Mucosa of gallbladder (tissue), 1 donor: ENCODE data around the gene GZMM. TPM values are rescaled to one million over a fixed set of nuclear protein-coding genes. Genes with fewer than 3 reads are reported as not detected.
A peak's percentile ranks its signal among the peaks of the same experiment; 100 is the strongest.

Source experiments
- DNase-seq: peaks from one replicate; pipeline ENCODE4 v3.0.0-alpha.2; 2020; ENCODE audit warnings: low spot score
- total RNA-seq: library from RNA; stranded (reverse); gene quantifications from one replicate; pipeline ENCODE4 v1.2.1, GENCODE V29; 2021
- donor health status: DM: no; HTN: no; CAD: no.

GZMM gene
- total RNA-seq = 2.7 TPM

DNA sequence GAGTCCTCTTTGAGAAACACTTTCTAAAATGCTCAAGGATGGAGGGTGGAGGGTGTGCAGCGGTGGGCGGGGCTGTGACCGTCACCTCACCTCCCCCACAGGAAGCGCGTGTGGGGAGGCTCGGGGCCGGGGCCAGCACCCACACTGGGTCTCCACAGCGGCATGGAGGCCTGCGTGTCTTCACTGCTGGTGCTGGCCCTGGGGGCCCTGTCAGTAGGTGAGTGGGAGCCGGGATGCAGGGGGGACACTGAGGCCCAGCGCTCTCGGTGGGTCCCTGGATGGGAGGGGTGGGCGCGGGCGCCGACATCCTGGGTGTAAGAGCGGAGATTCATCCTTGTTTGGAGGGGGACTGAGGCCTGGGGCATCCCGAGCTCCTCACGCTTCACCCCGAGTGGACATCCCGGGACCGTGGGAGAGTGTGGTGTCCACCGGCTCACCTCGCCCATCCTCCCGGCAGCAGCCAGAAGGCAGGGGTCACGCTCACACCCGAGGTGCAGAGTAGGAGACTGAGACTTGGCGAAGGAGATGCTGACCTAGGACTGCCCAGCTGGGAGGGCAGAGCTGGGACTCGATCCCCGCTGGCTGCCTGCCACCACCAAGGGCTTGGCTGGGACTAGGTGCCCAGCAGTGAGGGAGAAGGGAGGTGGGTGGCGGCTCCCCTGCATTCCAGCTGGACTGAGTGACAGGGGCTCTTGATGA, at the start of gene GZMM:
Gene GZMM, plus strand, starts transcription at position 144 of the 699 bp plus-strand sequence. Its CDS starts 19 bp downstream, at position 163.
- no peak for DNase-seq

DNA sequence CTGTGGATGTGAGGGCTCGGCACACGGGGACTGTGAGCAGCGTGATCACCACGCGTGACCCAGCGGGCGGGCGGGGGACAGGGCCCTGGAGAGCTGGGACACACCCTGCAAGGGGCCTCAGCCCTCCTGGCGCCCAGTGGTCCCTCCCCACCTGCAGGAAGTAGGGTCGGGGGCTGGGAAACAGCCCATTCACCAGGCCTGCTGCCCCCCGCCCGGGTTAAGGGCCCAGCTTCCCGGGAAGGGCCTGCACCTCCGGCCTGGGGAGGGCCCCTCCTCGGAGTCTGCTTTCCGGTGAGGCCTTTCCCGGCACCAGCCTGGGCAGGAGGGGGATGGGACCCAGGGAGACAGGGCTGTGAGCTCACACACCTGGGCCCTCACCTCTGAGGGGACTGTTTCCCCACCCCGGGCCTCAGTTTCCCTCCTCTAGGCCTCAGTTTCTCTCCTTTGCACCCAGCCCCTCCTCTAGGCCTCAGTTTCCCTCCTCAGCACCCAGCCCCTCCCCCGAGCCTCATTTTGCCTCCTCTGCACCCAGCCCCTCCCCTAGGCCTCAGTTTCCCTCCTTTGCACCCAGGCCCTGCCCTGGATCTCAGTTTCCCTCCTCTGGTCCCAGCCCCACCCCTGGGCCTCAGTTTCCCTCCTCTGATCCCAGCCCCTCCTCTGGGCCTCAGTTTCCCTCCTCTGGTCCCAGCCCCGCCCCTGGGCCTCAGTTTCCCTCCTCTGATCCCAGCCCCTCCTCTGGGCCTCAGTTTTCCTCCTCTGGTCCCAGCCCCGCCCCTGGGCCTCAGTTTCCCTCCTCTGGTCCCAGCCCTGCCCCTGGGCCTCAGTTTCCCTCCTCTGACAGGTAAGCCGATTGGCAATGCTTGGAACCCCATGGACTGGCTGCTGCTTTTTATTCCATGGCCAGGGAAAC, 49.4 kb upstream of the GZMM start:
- DNase-seq = no peak

- no peak for DNase-seq
Observed at GRCh38 chr19:495081-495401, 48.8 kb upstream of the GZMM start.

- no peak for DNase-seq
Observed at GRCh38 chr19:495402-496111, 48.3 kb upstream of the GZMM start.

DNA sequence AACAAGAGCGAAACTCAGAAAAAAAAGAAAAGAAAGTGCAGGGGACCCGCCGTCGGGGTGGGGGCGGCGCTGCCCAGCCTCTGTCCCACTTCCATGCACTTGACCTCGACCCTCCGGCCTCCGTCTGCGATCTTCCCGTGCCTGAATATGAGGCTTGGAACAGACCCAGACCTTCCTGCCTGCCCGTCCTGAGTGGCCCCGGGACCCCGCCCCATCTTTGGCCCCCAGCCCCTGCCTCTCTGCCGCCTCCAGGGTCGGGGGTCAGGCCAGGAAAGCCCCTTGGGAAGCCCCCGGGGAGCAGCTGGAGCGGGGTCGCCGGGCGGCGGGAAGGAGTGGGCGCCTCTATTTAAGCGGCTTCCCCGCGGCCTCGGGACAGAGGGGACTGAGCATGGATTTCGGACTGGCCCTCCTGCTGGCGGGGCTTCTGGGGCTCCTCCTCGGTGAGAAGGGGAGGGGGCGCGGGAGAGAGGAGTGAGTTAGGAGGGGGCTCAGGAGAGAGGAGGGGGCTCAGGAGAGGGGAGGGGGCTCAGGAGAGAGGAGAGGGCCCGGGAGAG, 47.7 kb upstream of the GZMM start, which contains the start of gene MADCAM1:
Gene MADCAM1, plus strand, starts transcription at position 375 of the 554 bp plus-strand sequence. Its CDS starts 14 bp downstream, at position 389.
- no peak for DNase-seq

GRCh38 chr19:496986-497385, 46.9 kb upstream of the GZMM start:
- DNase-seq = no peak

DNA sequence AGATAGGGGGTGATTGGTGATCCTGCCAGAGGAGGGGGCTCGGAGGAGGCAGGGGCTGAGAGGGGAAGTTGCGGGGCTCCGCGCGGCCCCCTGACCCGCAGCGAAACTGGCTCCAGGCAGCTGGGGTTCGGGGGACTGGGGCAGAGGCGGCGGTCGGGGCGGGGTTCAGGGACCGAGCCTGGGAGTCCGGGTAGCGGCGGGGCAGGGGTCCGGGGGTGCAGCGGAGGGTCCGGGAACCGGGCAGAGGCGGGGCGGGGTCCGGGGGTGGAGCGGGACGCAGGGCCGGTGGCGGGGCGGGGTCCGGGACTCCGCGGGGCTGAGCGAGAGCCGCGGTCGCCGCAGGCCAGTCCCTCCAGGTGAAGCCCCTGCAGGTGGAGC, 46.4 kb upstream of the GZMM start:
- no peak for DNase-seq

DNA sequence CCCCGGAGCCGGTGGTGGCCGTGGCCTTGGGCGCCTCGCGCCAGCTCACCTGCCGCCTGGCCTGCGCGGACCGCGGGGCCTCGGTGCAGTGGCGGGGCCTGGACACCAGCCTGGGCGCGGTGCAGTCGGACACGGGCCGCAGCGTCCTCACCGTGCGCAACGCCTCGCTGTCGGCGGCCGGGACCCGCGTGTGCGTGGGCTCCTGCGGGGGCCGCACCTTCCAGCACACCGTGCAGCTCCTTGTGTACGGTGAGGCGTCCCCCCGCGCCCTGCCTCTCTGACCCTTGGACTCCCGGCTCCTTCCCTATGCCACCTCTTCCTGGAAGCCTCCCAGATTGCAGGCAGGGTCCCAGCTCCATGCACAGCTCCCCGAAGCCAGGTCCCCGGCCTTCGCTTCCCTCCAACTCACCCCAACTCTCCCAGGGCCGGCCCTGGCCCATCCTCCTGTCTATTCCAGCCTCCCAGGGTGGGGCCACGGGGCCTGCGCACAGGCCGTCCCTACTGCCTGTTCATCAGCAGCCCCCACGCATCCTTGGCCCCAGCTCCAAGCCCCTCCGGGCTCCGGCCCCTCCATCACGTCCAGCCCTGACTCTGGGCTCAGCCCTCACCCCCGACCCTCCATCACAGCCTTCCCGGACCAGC, 45.9 kb upstream of the GZMM start:
- DNase-seq = no peak

DNA sequence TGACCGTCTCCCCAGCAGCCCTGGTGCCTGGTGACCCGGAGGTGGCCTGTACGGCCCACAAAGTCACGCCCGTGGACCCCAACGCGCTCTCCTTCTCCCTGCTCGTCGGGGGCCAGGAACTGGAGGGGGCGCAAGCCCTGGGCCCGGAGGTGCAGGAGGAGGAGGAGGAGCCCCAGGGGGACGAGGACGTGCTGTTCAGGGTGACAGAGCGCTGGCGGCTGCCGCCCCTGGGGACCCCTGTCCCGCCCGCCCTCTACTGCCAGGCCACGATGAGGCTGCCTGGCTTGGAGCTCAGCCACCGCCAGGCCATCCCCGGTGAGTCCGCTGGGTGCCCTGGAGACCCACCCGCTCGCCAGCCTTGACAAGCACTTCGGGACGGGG, 45.4 kb upstream of the GZMM start:
- DNase-seq = no peak

DNA sequence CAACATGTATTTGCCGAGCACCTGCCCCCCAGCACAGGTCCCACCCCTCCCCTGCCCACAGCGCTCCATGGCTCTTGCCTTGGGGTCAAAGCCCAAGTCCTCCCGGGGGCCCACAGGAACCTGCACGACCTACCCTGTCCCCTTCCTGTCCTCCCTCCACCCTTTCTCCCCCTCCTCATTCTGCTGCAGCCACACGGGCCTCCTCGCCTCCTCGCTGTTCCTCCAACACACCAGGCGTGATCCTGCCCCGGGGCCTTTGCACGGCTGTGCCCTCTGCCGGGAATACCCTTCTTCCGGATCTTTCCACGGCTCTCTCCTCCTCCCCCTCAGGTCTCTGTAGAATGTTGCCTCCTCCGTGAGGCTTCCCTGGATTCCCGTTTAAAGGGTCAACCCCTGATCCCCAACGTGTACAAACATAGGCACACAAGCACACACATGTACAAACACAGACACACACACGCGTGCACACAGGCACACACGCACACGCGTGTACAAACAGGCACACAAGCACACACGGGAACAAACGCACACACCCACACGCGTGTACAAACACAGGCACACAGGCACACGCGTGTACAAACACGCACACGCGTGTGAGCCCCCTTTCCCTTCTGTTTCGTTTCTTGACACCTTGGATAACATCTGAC, 44.8 kb upstream of the GZMM start:
- DNase-seq = no peak

DNA sequence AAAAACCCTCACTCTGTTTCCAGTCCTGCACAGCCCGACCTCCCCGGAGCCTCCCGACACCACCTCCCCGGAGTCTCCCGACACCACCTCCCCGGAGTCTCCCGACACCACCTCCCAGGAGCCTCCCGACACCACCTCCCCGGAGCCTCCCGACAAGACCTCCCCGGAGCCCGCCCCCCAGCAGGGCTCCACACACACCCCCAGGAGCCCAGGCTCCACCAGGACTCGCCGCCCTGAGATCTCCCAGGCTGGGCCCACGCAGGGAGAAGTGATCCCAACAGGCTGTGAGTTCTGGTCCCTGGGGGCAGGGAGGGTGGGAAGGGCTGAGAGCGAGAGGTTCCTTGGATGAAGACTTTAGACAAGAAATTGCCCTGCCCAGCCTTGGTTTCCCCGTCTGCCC, 42.2 kb upstream of the GZMM start:
- DNase-seq = no peak

DNA sequence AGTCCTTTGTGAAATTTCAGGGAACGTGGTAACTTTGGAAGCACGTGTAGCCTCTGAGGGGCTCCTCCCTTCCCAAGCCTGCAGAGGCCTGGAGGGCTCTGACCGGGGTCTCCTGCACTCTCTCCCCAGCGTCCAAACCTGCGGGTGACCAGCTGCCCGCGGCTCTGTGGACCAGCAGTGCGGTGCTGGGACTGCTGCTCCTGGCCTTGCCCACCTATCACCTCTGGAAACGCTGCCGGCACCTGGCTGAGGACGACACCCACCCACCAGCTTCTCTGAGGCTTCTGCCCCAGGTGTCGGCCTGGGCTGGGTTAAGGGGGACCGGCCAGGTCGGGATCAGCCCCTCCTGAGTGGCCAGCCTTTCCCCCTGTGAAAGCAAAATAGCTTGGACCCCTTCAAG, 39.2 kb upstream of the GZMM start:
- DNase-seq = no peak

DNA sequence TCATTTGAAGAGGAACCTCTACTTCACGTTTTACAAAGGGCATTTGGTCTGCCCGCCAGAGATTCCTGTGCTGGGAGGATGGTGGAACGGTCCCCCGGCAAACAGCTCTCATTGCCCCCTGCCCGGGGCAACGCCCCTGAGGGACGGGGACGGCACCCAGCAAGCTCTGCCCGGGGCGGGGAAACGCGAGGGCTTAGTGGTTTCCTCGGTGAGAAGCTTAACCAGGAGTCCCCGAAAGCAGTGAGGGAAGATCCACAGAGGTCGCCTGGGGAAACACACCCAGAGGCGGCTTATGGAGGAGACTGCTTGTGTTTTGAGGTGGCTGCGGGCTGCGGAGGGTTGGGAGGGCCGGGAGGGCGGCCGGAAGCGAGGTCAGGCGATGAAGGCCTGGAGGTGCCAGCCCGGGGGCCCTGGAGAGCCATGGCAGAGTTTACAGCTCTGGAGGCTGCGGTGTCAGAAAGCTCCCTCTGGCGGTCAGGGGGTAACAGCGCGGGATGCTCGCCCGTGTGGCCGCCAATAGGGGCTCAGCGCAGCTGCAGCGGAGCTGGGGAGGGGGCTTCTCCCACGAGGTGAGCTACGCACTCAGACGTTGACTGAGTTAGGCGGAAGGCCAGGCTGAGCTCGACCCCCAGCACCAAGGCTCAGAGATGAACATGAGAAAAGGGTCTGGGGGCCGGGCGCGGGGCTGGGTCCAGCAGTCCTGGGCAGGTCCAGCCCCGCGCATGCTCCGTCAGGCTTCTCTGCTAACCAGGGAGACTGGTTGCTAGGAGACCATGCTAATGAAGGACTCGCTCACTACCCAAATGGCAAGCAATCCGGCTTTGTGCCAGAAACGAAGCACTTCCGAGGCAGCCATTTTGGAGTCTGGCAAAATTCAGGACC, 37.2 kb upstream of the GZMM start:
- peak; percentile 99 for DNase-seq

- peak; percentile 67 for DNase-seq
Observed at GRCh38 chr19:507286-508203, 36.3 kb upstream of the GZMM start, which contains the start of gene TPGS1. Gene TPGS1, plus strand, starts transcription at chr19:507497. Its CDS starts 10 bp downstream, at chr19:507507.

DNA sequence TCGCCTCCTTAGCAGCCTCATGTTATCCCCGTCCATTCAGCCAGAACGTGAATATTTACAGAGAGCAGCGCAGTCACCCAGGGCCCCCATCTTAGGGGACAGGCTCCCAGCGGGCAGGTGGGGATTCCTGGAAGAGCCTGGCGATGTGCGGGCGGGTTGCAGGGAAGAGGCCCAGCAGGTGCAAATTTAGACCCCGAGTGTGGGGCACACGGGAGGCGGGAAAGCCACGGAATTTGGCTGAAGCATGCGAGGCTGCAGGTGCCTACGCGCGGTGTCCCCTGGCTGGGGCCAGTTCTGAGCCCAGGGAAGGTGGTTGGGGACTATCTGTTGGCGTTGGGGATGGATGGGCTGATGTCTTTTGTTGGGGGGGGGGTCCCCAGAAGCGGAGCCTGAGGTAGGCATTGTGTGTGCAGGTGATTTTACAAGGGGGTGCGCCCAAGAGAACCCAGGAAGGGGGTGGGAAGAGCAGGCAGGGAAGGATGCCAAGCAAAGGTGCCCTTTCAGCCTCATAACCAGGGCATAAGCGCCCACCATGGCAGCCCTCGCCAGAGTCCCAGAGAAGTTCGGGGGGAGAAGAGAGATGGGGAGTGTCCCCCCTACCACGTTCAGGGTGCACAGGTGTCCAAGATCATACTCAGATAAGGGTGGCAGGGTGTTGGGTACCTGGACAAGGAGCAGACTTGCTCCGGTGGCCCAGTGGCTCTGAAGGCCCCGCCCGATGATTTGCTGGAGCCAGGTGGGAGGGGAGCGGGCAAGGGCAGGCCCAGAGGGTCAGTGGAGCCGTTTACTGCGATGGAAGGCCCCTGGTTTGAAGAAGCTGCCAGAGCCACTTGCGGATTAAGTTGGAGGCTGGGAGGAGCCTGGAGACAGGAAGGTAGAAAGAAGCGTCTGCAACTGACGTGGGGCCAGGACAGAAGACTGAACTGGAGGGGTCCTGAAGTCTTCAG, 35.4 kb upstream of the GZMM start:
- no peak for DNase-seq

DNA sequence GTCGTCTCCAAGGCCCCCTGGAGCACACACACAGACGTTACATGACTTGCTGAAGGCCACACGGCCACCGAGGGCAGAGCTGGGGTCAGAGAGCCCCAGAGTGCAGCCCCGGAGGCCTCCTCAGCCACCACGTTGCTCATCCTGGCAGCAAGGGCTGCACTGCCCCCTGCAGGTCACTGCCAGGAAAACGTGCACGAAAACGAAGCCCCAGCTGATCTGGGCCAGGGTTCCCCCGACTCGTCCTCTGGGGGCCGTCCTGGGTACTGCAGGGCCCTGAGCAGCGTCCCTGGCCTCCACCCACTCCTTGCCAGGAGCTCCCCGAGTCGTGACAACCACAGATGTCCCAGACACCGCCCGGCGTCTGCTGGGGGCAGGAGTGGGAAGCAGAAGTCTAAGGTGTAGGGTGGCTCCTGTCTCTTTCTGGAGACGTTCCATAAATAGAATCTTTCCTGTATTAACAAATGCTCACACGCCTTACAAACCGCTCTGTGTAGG, 33.2 kb upstream of the GZMM start:
- peak; percentile 79 for DNase-seq

GRCh38 chr19:511101-511851, 32.6 kb upstream of the GZMM start:
- peak; percentile 41 for DNase-seq
